ACC112 (cell line): ENCODE measurements around the gene ZBED1.

ENCODE experiments used
- H2AFZ ChIP-seq: fragments of 200-600 bp; sonication (generic); one replicate; pipeline ENCODE4 v1.6.0; 2017; ENCODE audit warnings: antibody characterized with exemption, low read length; ENCODE audit not compliant: unreplicated experiment
- H3K27ac ChIP-seq: fragments of 200-600 bp; sonication (generic); 2 replicates; pipeline ENCODE4 v1.5.1; 2014; ENCODE audit warnings: low read depth, mild to moderate bottlenecking, antibody characterized with exemption, low read length, moderate library complexity
- H3K27me3 ChIP-seq: fragments of 200-600 bp; sonication (generic); 2 replicates; pipeline ENCODE4 v1.6.1; 2014; ENCODE audit warnings: mild to moderate bottlenecking, antibody characterized with exemption, low read length, moderate library complexity, mixed read lengths; ENCODE audit not compliant: insufficient read depth
- H3K36me3 ChIP-seq: fragments of 200-600 bp; sonication (generic); 2 replicates; pipeline ENCODE4 v1.6.1; 2016; ENCODE audit warnings: mild to moderate bottlenecking, antibody characterized with exemption, low read length, moderate library complexity, mixed read lengths; ENCODE audit not compliant: insufficient read depth
- H3K4me1 ChIP-seq: fragments of 200-600 bp; sonication (generic); one replicate; pipeline ENCODE4 v1.6.1; 2016; ENCODE audit warnings: low read length, mixed read lengths; ENCODE audit not compliant: insufficient read depth, unreplicated experiment, control insufficient read depth
- H3K4me3 ChIP-seq: fragments of 200-600 bp; sonication (generic); 2 replicates; pipeline ENCODE4 v1.5.1; 2014; ENCODE audit warnings: mild to moderate bottlenecking, low read depth, low read length
- H3K79me2 ChIP-seq: fragments of 200-600 bp; sonication (generic); one replicate; pipeline ENCODE4 v1.6.0; 2016; ENCODE audit warnings: low read length; ENCODE audit not compliant: control insufficient read depth, unreplicated experiment, insufficient read depth

ZBED1 gene

GRCh38 chrX:2504706-2505332, 4.0 kb upstream of the ZBED1 start:
- no peaks in the 10 kb centered on the region for H3K27me3 ChIP-seq
- no peak overlapping the region for H2AFZ ChIP-seq
- no peak overlapping the region for H3K27ac ChIP-seq
- H3K79me2 ChIP-seq = peaks cover 6% of the 10 kb centered on the region
- no peaks in the 10 kb centered on the region for H3K36me3 ChIP-seq
- H3K4me3 ChIP-seq = no peak overlapping the region
- H3K4me1 ChIP-seq = no peaks in the 10 kb centered on the region

GRCh38 chrX:2503591-2504500, 3.1 kb upstream of the ZBED1 start:
- Histone ChIP-seq H2AFZ (no peak overlapping the region), H3K27ac (no peak overlapping the region), H3K36me3 (no peaks in the 10 kb centered on the region), H3K4me1 (peaks cover 10% of the 10 kb centered on the region), H3K4me3 (no peak overlapping the region), H3K27me3 (no peaks in the 10 kb centered on the region), H3K79me2 (peaks cover 15% of the 10 kb centered on the region)

- H2AFZ ChIP-seq = no peak overlapping the region
- H3K27ac ChIP-seq = no peak overlapping the region
- peaks cover 19% of the 10 kb centered on the region for H3K4me1 ChIP-seq
- no peaks in the 10 kb centered on the region for H3K27me3 ChIP-seq
- H3K79me2 ChIP-seq = peaks cover 25% of the 10 kb centered on the region
- peaks cover under 1% of the 10 kb centered on the region; the same call in 1 of the 2 replicates for H3K36me3 ChIP-seq
- H3K4me3 ChIP-seq = no peak overlapping the region
Observed at GRCh38 chrX:2502668-2503519, 2.1 kb upstream of the ZBED1 start.

- Histone ChIP-seq H3K27ac (no peak overlapping the region), H3K27me3 (no peaks in the 10 kb centered on the region), H3K4me3 (no peak overlapping the region), H3K36me3 (peaks cover 3% of the 10 kb centered on the region; the same call in 1 of the 2 replicates), H3K79me2 (peaks cover 32% of the 10 kb centered on the region), H2AFZ (no peak overlapping the region), H3K4me1 (peaks cover 26% of the 10 kb centered on the region)
Observed at GRCh38 chrX:2502120-2502667, 1.4 kb upstream of the ZBED1 start.

- peaks cover 3% of the 10 kb centered on the region; the same call in 1 of the 2 replicates for H3K36me3 ChIP-seq
- H3K79me2 ChIP-seq = peaks cover 36% of the 10 kb centered on the region
- H3K27me3 ChIP-seq = no peaks in the 10 kb centered on the region
- H2AFZ ChIP-seq = no peak overlapping the region
- no peak overlapping the region for H3K27ac ChIP-seq
- no peak overlapping the region for H3K4me3 ChIP-seq
- peaks cover 26% of the 10 kb centered on the region for H3K4me1 ChIP-seq
Observed at GRCh38 chrX:2501559-2502102, 855 bp upstream of the ZBED1 start.

- peaks cover 49% of the 10 kb centered on the region for H3K79me2 ChIP-seq
- H3K36me3 ChIP-seq = peaks cover 10% of the 10 kb centered on the region
- peak overlapping the region; percentile 99 for H2AFZ ChIP-seq
- H3K27me3 ChIP-seq = no peaks in the 10 kb centered on the region
- peak overlapping the region; percentile 98 for H3K4me3 ChIP-seq
- H3K27ac ChIP-seq = peak overlapping the region; percentile 21; the same call in 1 of the 2 replicates
- peaks cover 26% of the 10 kb centered on the region for H3K4me1 ChIP-seq
Observed at GRCh38 chrX:2500091-2500802, 529 bp downstream of the ZBED1 start.

GRCh38 chrX:2499507-2499906, 1.3 kb downstream of the ZBED1 start:
- Histone ChIP-seq H3K27ac (peak overlapping the region; percentile 36; the same call in 1 of the 2 replicates), H3K4me1 (peaks cover 26% of the 10 kb centered on the region), H3K27me3 (no peaks in the 10 kb centered on the region), H2AFZ (no peak overlapping the region), H3K4me3 (peak overlapping the region; percentile 98), H3K79me2 (peaks cover 50% of the 10 kb centered on the region), H3K36me3 (peaks cover 10% of the 10 kb centered on the region)

- Histone ChIP-seq H2AFZ (peak overlapping the region; percentile 18), H3K79me2 (peaks cover 53% of the 10 kb centered on the region), H3K4me1 (peaks cover 26% of the 10 kb centered on the region), H3K27me3 (no peaks in the 10 kb centered on the region), H3K27ac (peak overlapping the region; percentile 36; the same call in 1 of the 2 replicates), H3K36me3 (peaks cover 10% of the 10 kb centered on the region), H3K4me3 (peak overlapping the region; percentile 98)
Observed at GRCh38 chrX:2498781-2499302, 1.9 kb downstream of the ZBED1 start.

- Histone ChIP-seq H3K27me3 (no peaks in the 10 kb centered on the region), H2AFZ (peak overlapping the region; percentile 18), H3K4me1 (peaks cover 26% of the 10 kb centered on the region), H3K27ac (peak overlapping the region; percentile 36; the same call in 1 of the 2 replicates), H3K36me3 (peaks cover 10% of the 10 kb centered on the region), H3K4me3 (peak overlapping the region; percentile 98), H3K79me2 (peaks cover 57% of the 10 kb centered on the region)
Observed at GRCh38 chrX:2497961-2498780, 2.6 kb downstream of the ZBED1 start.
